Nephron (organoid): ENCODE measurements around the gene BAIAP2L2.

Experiments
- H3K27ac Mint-ChIP-seq, 3 experiments: 2 replicates each; pipeline ENCODE4 v1.8.0; 2020; ENCODE audit warnings: mixed read lengths in 3 of 3, mild to moderate bottlenecking in 2 of 3, moderate library complexity in 1 of 3
- H3K27me3 Mint-ChIP-seq: 2 replicates; pipeline ENCODE4 v1.8.0; 2021; ENCODE audit warnings: low read depth, mild to moderate bottlenecking, moderate library complexity, mixed read lengths
- H3K36me3 Mint-ChIP-seq: 2 replicates; pipeline ENCODE4 v1.8.0; 2020; ENCODE audit warnings: low read depth, mixed read lengths
- H3K4me1 Mint-ChIP-seq: 2 replicates; pipeline ENCODE4 v1.8.0; 2020; ENCODE audit warnings: mixed read lengths
- H3K4me3 Mint-ChIP-seq, 3 experiments: 2 replicates each; pipeline ENCODE4 v1.8.0; 2020; ENCODE audit warnings: mild to moderate bottlenecking in 3 of 3, mixed read lengths in 3 of 3, moderate library complexity in 2 of 3
- H3K9me3 Mint-ChIP-seq: 2 replicates; pipeline ENCODE4 v1.8.0; 2020; ENCODE audit warnings: mixed read lengths
- CTCF ChIP-seq, 3 experiments: fragments of 200-600 bp; sonication (generic); IDR thresholded peaks; one replicate each; pipeline ENCODE4 v1.5.0; 2021; ENCODE audit warnings: antibody characterized with exemption in 3 of 3; ENCODE audit not compliant: unreplicated experiment in 3 of 3

BAIAP2L2 gene

GRCh38 chr22:38089474-38089851 is 21.0 kb downstream of the BAIAP2L2 start:
- Mint-ChIP-seq H3K27me3 (peaks cover 27% of the 10 kb centered on the region), H3K4me3 (no peak overlapping the region), H3K27ac (no peak overlapping the region), H3K36me3 (peaks cover 15% of the 10 kb centered on the region), H3K9me3 (no peaks in the 10 kb centered on the region), H3K4me1 (peaks cover 5% of the 10 kb centered on the region)
- no peak for TF ChIP-seq CTCF (IDR thresholded peaks at IDR 0.05; ENCODE audit: unreplicated experiment in 3 of 3)

GRCh38 chr22:38088629-38089473 is 21.6 kb downstream of the BAIAP2L2 start:
- peaks cover 14% of the 10 kb centered on the region for H3K36me3 Mint-ChIP-seq
- no peak overlapping the region for H3K4me3 Mint-ChIP-seq
- peaks cover 27% of the 10 kb centered on the region for H3K27me3 Mint-ChIP-seq
- H3K9me3 Mint-ChIP-seq = no peaks in the 10 kb centered on the region
- TF ChIP-seq CTCF (IDR thresholded peaks at IDR 0.05; ENCODE audit: unreplicated experiment in 3 of 3) = no peak
- peaks cover 5% of the 10 kb centered on the region for H3K4me1 Mint-ChIP-seq
- no peak overlapping the region for H3K27ac Mint-ChIP-seq

- no peak for TF ChIP-seq CTCF (IDR thresholded peaks at IDR 0.05; ENCODE audit: unreplicated experiment in 3 of 3)
- no peak overlapping the region for H3K4me3 Mint-ChIP-seq
- peaks cover 5% of the 10 kb centered on the region for H3K36me3 Mint-ChIP-seq
- no peaks in the 10 kb centered on the region for H3K4me1 Mint-ChIP-seq
- H3K27ac Mint-ChIP-seq = no peak overlapping the region
- H3K9me3 Mint-ChIP-seq = no peaks in the 10 kb centered on the region
- peaks cover 21% of the 10 kb centered on the region for H3K27me3 Mint-ChIP-seq
Measured at GRCh38 chr22:38087855-38088254, 22.6 kb downstream of the BAIAP2L2 start.

GRCh38 chr22:38086942-38087341 is 23.5 kb downstream of the BAIAP2L2 start:
- Mint-ChIP-seq H3K4me1 (no peaks in the 10 kb centered on the region), H3K27me3 (peaks cover 17% of the 10 kb centered on the region), H3K9me3 (no peaks in the 10 kb centered on the region), H3K27ac (no peak overlapping the region), H3K4me3 (no peak overlapping the region), H3K36me3 (peaks cover 5% of the 10 kb centered on the region)
- TF ChIP-seq CTCF (IDR thresholded peaks at IDR 0.05; ENCODE audit: unreplicated experiment in 3 of 3) = no peak

- H3K27me3 Mint-ChIP-seq = peaks cover 21% of the 10 kb centered on the region
- H3K9me3 Mint-ChIP-seq = no peaks in the 10 kb centered on the region
- peaks cover 5% of the 10 kb centered on the region for H3K36me3 Mint-ChIP-seq
- H3K27ac Mint-ChIP-seq = no peak overlapping the region
- TF ChIP-seq CTCF (IDR thresholded peaks at IDR 0.05; ENCODE audit: unreplicated experiment in 3 of 3) = no peak
- no peaks in the 10 kb centered on the region for H3K4me1 Mint-ChIP-seq
- H3K4me3 Mint-ChIP-seq = no peak overlapping the region
Measured at GRCh38 chr22:38086001-38086845, 24.3 kb downstream of the BAIAP2L2 start.
